ENCODE results near the gene XPO6.

DNA sequence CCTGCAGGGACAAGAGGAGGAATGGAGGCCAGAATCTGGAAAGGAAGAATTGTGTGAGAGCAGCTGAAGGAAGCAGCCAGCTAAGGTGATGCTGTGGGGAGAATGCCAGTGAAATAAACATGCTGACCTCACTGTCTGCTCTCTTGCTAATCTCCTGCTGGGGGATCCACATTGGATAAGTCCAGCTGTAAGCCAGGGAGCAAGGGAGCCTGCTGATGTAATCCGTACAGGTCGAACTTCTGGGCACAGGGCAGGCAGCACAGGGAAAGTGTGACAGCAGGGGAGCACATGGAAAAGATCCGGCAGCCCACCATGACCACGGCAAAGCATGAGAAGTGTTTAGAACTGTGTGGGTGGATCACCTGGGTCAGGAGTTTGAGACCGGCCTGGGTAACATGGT, 7.5 kb upstream of the XPO6 start:
- TF ChIP-seq POLR2A (IDR thresholded peaks at IDR 0.05): no peak
- TF ChIP-seq, protein P1, sequence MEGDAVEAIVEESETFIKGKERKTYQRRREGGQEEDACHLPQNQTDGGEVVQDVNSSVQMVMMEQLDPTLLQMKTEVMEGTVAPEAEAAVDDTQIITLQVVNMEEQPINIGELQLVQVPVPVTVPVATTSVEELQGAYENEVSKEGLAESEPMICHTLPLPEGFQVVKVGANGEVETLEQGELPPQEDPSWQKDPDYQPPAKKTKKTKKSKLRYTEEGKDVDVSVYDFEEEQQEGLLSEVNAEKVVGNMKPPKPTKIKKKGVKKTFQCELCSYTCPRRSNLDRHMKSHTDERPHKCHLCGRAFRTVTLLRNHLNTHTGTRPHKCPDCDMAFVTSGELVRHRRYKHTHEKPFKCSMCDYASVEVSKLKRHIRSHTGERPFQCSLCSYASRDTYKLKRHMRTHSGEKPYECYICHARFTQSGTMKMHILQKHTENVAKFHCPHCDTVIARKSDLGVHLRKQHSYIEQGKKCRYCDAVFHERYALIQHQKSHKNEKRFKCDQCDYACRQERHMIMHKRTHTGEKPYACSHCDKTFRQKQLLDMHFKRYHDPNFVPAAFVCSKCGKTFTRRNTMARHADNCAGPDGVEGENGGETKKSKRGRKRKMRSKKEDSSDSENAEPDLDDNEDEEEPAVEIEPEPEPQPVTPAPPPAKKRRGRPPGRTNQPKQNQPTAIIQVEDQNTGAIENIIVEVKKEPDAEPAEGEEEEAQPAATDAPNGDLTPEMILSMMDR (IDR thresholded peaks at IDR 0.05): no peak
